Mesodermal cell (in vitro differentiated cells): Measurements from ENCODE around the gene ZCCHC4.
A peak's percentile ranks its signal among the peaks of the same experiment; 100 is the strongest.

Experiments used
- H3K27ac ChIP-seq: 2 replicates; pipeline ENCODE4 v1.7.0; 2013; ENCODE audit warnings: mild to moderate bottlenecking, low read depth, low read length, moderate library complexity; ENCODE audit not compliant: severe bottlenecking
- H3K36me3 ChIP-seq: 2 replicates; pipeline ENCODE4 v1.7.1; 2013; ENCODE audit warnings: mild to moderate bottlenecking, low read length, moderate library complexity; ENCODE audit not compliant: control insufficient read depth, insufficient read depth
- H3K4me1 ChIP-seq: one replicate; pipeline ENCODE4 v1.7.1; 2013; ENCODE audit warnings: mild to moderate bottlenecking, low read length; ENCODE audit not compliant: insufficient read depth, control insufficient read depth, poor library complexity, severe bottlenecking
- H3K4me3 ChIP-seq: 2 replicates; pipeline ENCODE4 v1.7.0; 2013; ENCODE audit warnings: low read length, control low read depth, mild to moderate bottlenecking; ENCODE audit not compliant: insufficient read depth, poor library complexity, severe bottlenecking; ENCODE audit errors: extremely low read depth
- H3K9me3 ChIP-seq: 2 replicates; pipeline ENCODE4 v1.7.1; 2013; ENCODE audit warnings: mild to moderate bottlenecking, low read length, moderate library complexity; ENCODE audit not compliant: control insufficient read depth
- WGBS, 2 experiments: methylation state at CpG; one replicate each; pipeline ENCODE4 v1.1.5; 2013; ENCODE audit warnings: missing lambda C conversion rate in 2 of 2; ENCODE audit not compliant: insufficient coverage in 2 of 2; 5-methylcytosine and 5-hydroxymethylcytosine counted together

ZCCHC4 gene

DNA sequence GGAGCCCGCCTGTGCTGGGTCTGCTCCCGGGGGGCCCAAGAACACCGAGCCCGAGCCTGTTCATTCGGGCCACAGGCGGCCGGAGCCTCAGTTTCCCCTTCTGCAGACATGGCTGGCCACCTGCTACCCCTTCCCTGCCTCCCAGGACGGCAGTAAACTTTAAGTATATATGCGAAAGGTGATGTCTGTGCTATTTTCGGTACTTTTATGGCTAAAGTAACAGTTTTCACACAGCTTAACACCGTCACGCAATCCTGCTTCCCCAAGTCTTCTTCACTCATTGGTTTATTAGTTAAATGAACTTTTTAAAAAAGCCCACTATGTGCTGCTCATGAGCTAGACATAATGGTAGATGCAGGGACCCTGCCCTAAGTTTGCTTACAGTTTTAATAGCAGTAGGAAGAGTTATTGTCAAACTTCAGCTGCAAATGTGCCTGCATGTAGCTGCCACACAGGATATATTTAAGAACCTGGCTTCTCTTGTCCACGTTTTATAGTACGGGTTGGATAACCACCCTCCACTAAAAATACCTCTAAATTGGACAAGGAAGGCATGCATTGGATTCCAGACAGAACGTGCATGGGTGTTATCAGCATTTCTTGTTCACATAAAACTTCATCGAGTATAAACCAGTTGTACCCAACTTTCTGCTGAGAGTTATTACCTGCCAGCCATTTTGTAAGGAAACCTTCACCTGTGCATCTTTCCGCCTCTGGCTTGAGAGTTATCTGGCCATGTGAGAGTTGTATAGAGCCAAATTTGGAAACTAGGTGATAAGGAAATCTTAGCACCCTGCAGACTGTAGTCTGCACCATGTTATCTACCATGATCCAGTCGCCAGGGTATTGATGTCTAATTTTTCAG is 65.2 kb downstream of the ZCCHC4 start:
- H3K4me1 ChIP-seq = no peaks in the 10 kb centered on the region
- no peak overlapping the region for H3K27ac ChIP-seq
- 27 to 37% methylated on average over 9 to 12 of the region's 18 CpGs for WGBS, 2 experiments

DNA sequence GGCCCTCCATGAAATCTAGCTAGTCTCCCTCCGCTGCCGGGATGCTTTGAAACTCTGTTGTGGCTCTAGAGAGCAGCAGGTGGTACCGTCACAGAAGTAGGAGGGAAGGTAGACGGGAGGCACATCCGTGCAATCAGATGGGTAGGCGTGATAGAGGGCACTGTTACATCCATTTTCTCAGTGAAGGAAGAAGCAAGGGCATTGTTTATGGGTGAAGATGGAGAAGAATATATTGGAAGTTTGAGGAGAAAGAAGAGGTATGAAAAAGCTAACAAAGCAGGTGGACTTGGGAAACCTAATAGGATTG is 65.8 kb downstream of the ZCCHC4 start:
- Histone ChIP-seq H3K4me1 (no peaks in the 10 kb centered on the region), H3K9me3 (no peaks in the 10 kb centered on the region), H3K36me3 (peaks cover 33% of the 10 kb centered on the region), H3K4me3 (peak overlapping the region; percentile 88), H3K27ac (no peak overlapping the region)
- 83 to 88% methylated on average over 6 of the region's 6 CpGs for WGBS, 2 experiments

More for the DNA sequence above, 65.2 kb downstream of the ZCCHC4 start:
- Histone ChIP-seq H3K36me3 (peaks cover 28% of the 10 kb centered on the region), H3K4me3 (peak overlapping the region; percentile 88), H3K9me3 (no peaks in the 10 kb centered on the region)

DNA sequence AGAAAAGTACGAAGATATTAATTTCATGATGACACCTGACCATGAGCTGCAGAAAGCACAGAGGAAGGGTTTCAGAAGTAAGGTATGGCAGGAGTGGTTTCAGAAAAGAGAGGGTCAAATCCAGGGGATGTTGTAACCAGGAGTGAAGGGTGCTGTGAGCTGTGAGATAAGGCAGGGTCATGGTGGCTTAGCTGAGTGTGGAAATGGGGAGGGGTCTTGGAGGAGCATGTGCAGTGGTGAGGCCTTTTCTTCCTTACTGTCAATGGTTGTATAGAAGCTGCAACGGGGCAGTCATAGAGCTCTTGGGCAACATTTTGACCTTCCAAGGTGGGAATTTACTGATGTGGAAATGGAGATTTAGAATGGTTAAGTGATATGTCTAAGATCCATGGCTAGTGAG is 67.0 kb downstream of the ZCCHC4 start:
- H3K9me3 ChIP-seq = no peaks in the 10 kb centered on the region
- no peak overlapping the region for H3K4me3 ChIP-seq
- peaks cover 45% of the 10 kb centered on the region for H3K36me3 ChIP-seq
- no peaks in the 10 kb centered on the region for H3K4me1 ChIP-seq
- WGBS, 2 experiments = 96 to 100% methylated on average over 2 of the region's 2 CpGs
- no peak overlapping the region for H3K27ac ChIP-seq

DNA sequence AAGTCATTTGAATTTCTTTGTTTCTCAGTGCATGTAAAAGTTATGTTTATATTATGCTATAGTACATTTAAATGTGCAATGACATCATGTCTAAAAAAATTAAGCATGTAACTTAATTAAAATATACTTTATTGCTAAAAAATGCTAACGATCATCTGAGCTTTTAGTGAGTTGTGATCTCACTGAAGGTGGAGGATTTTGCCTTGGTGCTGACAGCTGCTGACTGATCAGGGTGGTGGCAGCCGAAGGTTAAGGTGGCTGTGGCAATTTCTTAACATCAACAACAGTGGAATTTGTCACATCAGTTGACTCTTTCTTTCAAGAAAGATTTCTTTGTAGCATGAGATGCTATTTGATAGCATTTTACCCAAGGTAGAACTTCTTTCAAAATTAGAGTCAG is 71.1 kb downstream of the ZCCHC4 start:
- Histone ChIP-seq H3K4me1 (no peaks in the 10 kb centered on the region), H3K9me3 (no peaks in the 10 kb centered on the region), H3K27ac (no peak overlapping the region), H3K4me3 (no peak overlapping the region), H3K36me3 (peaks cover 66% of the 10 kb centered on the region)
- WGBS, 2 experiments = no CpG with 5 or more reads among the region's 2 CpGs

DNA sequence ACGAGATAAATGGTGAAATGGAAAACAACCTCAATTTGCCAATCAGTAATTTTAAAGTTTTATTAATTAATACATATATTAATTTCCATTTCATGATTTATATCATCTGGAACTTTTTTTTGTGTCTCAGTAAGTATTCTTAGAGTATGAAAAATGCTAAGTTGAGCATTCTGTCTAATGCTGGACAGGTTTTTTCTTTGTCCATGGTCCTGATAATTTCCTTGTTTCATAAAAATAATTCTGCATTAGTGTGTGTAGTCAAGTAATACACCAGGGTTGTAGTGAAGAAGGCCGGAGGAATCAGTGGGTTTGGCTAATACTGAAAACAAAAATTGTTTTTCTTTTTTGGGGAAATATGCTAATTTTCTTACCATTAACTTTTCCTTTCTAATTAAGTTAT is 74.4 kb downstream of the ZCCHC4 start:
- peaks cover 63% of the 10 kb centered on the region for H3K36me3 ChIP-seq
- no peaks in the 10 kb centered on the region for H3K9me3 ChIP-seq
- no CpG with 5 or more reads among the region's 2 CpGs for WGBS, 2 experiments
- H3K27ac ChIP-seq = no peak overlapping the region
- H3K4me1 ChIP-seq = no peaks in the 10 kb centered on the region
- no peak overlapping the region for H3K4me3 ChIP-seq

DNA sequence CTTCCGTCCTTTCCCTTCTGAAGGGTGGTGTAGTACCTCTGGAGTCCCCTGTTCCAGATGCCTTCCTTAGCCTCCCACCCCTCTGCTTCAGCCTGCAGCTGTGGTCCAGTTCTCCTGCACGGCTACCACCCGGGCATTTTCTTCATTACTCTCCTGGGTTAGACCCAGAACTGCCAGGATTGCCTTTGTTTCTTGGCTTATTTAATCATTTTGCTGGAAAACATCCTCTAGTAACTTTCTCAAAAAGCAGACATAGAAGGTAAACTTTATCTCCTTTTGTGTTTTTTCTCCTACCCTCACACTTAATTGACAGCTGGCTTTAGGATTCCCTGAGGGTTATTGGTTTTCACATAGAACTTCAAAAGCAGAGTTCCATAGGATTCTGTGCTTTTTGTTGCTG is 84.7 kb downstream of the ZCCHC4 start:
- WGBS, 2 experiments = 96 to 100% methylated on average over 3 of the region's 3 CpGs
- peaks cover 88% of the 10 kb centered on the region for H3K36me3 ChIP-seq
- no peak overlapping the region for H3K27ac ChIP-seq
- H3K4me1 ChIP-seq = peaks cover 4% of the 10 kb centered on the region
- H3K9me3 ChIP-seq = peaks cover 10% of the 10 kb centered on the region
- H3K4me3 ChIP-seq = no peak overlapping the region

DNA sequence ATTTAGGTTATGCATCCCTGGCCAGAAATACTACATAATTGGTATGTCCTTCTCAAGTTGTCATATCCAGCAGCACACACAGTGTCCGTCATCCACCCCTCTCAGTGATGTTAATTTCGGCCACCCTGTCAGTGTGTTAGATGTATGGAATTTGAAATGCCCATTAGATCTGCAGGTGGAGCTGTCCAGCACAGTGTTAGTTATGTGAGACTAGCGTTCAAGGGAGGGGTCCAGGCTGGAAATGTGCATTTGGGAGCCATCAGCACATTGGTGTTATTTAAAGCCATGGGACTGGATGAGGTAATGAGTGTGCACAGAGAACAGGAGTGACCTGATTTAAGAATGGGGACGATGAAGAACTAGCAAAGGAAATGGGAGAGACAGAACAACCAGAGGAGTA is 86.9 kb downstream of the ZCCHC4 start:
- no peak overlapping the region for H3K4me3 ChIP-seq
- H3K27ac ChIP-seq = no peak overlapping the region
- H3K4me1 ChIP-seq = peaks cover 4% of the 10 kb centered on the region
- 93% methylated on average over 4 of the region's 4 CpGs for WGBS, 2 experiments
- peaks cover 75% of the 10 kb centered on the region for H3K36me3 ChIP-seq
- H3K9me3 ChIP-seq = peaks cover 10% of the 10 kb centered on the region

DNA sequence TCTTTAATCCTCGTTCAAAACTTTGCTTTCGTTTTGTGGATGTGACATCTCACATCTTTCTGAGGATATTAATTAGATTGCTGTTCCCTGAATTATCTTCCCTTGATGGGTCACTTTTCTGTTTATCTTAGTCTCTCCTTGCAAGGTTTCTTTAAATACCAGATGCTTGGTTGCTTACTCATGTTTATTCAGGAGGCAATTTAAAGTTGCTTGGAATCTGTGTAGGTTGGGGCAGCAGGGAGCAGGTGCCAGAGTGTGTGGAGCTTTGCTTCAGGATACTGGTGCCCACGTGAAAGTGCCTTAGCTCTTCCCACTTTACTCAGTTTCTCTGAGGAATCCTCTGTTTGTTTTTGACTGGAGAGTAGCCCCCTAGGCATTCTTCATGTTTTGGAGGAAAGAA is 88.5 kb downstream of the ZCCHC4 start:
- Histone ChIP-seq H3K36me3 (peaks cover 76% of the 10 kb centered on the region), H3K9me3 (peaks cover 10% of the 10 kb centered on the region), H3K4me3 (no peak overlapping the region), H3K4me1 (peaks cover 4% of the 10 kb centered on the region), H3K27ac (no peak overlapping the region)
- 89% methylated on average over 3 of the region's 3 CpGs; no CpG with 5 or more reads in 1 of the 2 experiments for WGBS, 2 experiments

DNA sequence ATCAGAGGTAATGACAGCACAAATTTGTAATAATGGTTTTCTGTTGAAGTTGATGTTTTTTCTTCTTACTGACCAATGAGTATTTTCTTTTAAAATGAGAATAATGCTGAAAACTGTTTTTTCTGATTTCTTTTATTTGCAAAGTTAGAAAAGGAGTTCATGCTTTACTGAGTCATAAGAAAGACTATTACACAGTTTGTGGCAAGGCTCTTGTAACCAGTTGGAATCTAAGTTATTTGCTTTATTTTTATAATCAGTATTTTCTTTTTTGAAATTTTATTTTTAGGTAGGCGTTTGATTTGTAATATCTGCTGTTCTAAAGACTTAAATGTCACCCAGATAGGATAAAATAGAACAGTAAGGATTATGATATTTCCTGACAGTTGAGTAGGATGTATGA is 89.9 kb downstream of the ZCCHC4 start:
- no peak overlapping the region for H3K27ac ChIP-seq
- peaks cover 4% of the 10 kb centered on the region for H3K4me1 ChIP-seq
- H3K4me3 ChIP-seq = no peak overlapping the region
- peaks cover 68% of the 10 kb centered on the region for H3K36me3 ChIP-seq
- no peaks in the 10 kb centered on the region for H3K9me3 ChIP-seq
- no CpG with 5 or more reads among the region's 1 CpG for WGBS, 2 experiments

DNA sequence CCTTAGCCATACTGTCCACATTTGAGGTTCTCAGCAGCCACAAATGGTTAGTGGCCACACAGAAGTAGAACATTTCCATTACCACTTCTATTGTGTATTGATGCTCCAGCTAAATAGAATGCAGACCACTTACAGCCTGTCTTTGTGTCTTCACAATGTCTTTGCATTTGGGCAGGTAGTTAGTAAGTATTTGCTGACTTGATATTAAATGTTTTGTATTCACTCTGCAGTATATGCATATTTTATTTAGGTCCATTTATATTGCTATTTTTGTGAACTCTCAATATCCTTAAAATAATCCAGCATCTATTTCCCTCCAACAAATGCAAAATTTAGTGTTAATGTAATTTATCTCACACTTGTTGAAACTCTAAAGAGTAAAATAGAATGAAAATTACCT is 91.1 kb downstream of the ZCCHC4 start:
- Histone ChIP-seq H3K9me3 (no peaks in the 10 kb centered on the region), H3K36me3 (peaks cover 69% of the 10 kb centered on the region), H3K27ac (no peak overlapping the region), H3K4me1 (peaks cover 4% of the 10 kb centered on the region), H3K4me3 (no peak overlapping the region)

DNA sequence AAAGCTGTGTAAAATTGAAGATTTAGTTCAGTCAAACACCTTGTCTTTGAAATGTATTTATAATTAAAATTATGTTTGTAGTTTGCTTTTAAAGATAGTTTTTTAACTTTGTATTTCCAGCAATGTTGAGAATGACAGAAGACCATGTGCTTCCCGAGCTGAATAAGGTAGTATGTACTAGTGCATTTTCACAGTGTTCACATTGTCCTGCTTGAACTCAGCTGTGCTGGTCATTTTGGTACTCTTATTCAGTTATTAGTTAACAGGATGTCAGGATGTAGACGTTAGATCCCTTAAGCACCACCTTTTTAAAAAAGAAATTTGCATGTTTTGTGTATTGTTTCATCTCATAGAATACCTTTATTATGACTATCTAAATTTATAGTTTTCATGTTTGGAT is 92.9 kb downstream of the ZCCHC4 start:
- Histone ChIP-seq H3K4me3 (no peak overlapping the region), H3K36me3 (peaks cover 75% of the 10 kb centered on the region), H3K4me1 (peaks cover 3% of the 10 kb centered on the region), H3K9me3 (no peaks in the 10 kb centered on the region), H3K27ac (no peak overlapping the region)
- WGBS, 2 experiments = 80 to 86% methylated on average over 1 of the region's 2 CpGs
